T1000 (cell line): ENCODE results near the gene UBB.
"Not testable (repeated sequence)": the region's sequence is repeated elsewhere in the genome, so short reads cannot be mapped to it uniquely, and the experiment has no call there.

Experiments
- DNase-seq: peaks from one replicate; lab custom pipeline; 2025; ENCODE audit warnings: mixed read lengths; lab: John Stamatoyannopoulos, UW

Gene UBB

GRCh38 chr17:16377941-16378341 is 3.0 kb upstream of the UBB start:
- no peak for DNase-seq

GRCh38 chr17:16378636-16379282 is 2.1 kb upstream of the UBB start:
- DNase-seq: no peak

- DNase-seq: no peak
Observed at GRCh38 chr17:16379654-16380053, 1.2 kb upstream of the UBB start.

DNA sequence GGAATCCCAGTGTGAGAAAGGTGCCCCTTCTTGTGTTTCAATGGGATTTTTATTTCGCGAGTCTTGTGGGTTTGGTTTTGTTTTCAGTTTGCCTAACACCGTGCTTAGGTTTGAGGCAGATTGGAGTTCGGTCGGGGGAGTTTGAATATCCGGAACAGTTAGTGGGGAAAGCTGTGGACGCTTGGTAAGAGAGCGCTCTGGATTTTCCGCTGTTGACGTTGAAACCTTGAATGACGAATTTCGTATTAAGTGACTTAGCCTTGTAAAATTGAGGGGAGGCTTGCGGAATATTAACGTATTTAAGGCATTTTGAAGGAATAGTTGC is 567 bp downstream of the UBB start:
- DNase-seq: no peak

DNA sequence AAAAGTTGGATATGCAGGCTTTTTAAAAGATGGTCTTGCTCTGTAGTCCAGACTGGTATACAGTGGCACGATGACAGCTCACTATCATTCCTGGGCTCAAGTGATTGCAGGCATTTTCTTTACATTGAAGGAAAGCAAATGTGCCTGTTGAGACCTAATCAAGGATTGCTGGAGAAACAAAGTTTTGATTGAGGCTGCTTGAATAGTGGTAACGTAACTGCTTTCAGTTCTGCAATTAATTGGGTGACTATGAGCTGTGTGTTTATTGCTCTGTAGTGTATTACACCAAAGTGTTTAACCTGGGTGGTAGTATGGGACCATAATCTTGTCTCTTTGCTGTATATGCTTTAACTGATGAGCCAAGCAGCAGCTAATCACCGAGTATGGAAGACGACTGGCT is 2.3 kb downstream of the UBB start:
- DNase-seq: no peak

- DNase-seq: no peak
Observed at GRCh38 chr17:16383772-16384287, 2.9 kb downstream of the UBB start.

GRCh38 chr17:16384557-16384956 is 3.7 kb downstream of the UBB start:
- DNase-seq: no peak

- DNase-seq: not testable (repeated sequence)
Observed at GRCh38 chr17:16386126-16386507, 5.2 kb downstream of the UBB start.

- DNase-seq: no peak
Observed at GRCh38 chr17:16391451-16391850, 10.6 kb downstream of the UBB start.

GRCh38 chr17:16392491-16392890 is 11.6 kb downstream of the UBB start:
- not testable (repeated sequence) for DNase-seq

DNA sequence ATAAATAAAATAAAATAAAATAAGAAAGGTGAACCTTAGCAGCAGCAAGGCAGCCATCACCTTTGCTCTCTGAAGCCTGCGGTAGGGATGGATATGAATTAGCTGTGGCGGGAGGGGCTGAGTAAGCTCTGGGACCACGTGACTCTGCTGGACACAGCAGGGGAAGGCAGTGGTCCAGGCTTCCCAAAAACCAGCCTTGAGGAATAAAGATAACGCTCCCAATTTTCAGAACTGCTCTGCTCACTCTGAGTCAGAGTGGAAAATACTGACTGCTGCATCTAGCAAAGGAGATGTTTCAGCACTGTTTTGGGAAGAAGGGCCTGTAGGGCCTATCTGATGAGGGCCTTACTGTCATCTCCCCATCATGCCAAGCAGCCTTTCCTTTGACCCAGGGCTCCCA is 15.0 kb downstream of the UBB start:
- not testable (repeated sequence) for DNase-seq

- DNase-seq: not testable (repeated sequence)
Observed at GRCh38 chr17:16396693-16397092, 15.8 kb downstream of the UBB start.

GRCh38 chr17:16398270-16399267 is 17.7 kb downstream of the UBB start:
- DNase-seq: no peak

GRCh38 chr17:16403847-16404246 is 23.0 kb downstream of the UBB start:
- not testable (repeated sequence) for DNase-seq

- DNase-seq: no peak
Observed at GRCh38 chr17:16406742-16407674, 26.1 kb downstream of the UBB start.

GRCh38 chr17:16407911-16408588 is 27.2 kb downstream of the UBB start:
- no peak for DNase-seq

GRCh38 chr17:16415031-16415924 is 34.4 kb downstream of the UBB start, which contains the start of gene TRPV2:
TSS of gene TRPV2 (plus strand) at chr17:16415571. CDS start at chr17:16417669, 2,098 bp downstream.
- no peak for DNase-seq

DNA sequence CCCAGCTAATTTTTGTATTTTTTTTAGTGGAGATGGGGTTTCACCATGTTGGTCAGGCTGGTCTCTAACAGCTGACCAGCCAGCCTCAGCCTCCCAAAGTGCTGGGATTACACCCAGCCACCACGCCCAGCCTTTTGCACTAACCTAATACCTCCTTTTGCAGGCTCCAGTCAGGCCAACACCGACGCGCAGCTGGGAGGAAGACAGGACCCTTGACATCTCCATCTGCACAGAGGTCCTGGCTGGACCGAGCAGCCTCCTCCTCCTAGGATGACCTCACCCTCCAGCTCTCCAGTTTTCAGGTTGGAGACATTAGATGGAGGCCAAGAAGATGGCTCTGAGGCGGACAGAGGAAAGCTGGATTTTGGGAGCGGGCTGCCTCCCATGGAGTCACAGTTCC is 36.5 kb downstream of the UBB start:
- DNase-seq: no peak

DNA sequence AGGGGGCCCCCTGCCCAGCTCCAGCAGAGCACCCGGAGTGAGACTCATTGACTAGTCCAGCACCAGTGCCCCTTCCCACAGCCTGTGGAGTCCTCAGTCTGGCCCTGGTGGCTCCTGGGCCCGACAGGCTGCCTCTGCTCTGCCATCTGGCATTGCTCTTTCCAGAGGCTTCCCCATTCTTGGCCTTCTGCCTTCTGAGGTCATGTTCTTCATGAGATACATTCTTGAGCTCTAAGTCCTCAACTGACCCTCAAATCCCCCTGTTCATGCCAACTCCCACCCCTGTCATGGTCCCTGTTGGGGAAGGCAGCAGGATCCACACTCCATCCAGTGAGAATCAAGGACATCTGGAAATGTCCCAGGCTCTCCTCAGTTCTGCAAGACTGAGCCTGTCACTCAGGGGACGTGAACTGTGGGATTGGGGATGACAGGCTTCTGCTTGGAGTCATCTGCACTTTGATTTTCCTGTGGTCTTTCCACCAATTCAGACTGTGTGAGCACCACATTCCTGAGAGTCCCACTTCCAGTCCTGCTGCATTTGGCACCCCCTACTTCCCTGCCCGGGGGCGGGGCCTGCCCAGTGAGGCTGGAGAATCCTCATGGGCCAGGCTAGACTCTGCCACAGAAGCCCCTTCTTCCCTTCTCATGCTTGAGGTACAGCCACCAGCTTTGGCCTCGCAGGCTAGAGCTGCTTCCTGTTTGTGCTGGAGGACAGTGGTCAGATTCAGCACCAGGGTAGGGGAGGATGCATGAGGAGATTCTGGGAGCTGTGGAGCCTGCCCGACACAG is 37.2 kb downstream of the UBB start:
- no peak for DNase-seq
